ENCODE results near the gene STARD5. TPM values are rescaled to one million over a fixed set of nuclear protein-coding genes. Genes with fewer than 3 reads are reported as not detected.
"Not testable (repeated sequence)": the region's sequence is repeated elsewhere in the genome, so short reads cannot be mapped to it uniquely, and the experiment has no call there.

Gene STARD5
- total RNA-seq, 5 donors from 2014 or later (not counting 1 experiment from before 2014, with no cell fraction given) = 5.8 to 8.5 (median 7.3) TPM

- CTCF ChIA-PET = interaction anchor here (0.5 to 2.5 kb wide), 4 partner anchors 48 to 862 kb away, joined by 3 to 22 read pairs (median 4); no protein-coding TSS in a partner anchor
- H3K27ac Mint-ChIP-seq = no peak overlapping the region
Measured at GRCh38 chr15:81334768-81335435, 11.0 kb upstream of the STARD5 start.

GRCh38 chr15:81333363-81333762 is 9.4 kb upstream of the STARD5 start:
- Histone ChIP-seq H3K27me3 (replicated peaks in 1 of 2; ENCODE audit: control insufficient read depth in 2 of 2, extremely low read depth in 1 of 2, insufficient read depth in 2 of 2, low read length in 1 of 2) (no peaks in the 10 kb centered on the region), H3K36me3 (ENCODE audit: control insufficient read depth in 2 of 2, extremely low read depth in 1 of 2, insufficient read depth in 1 of 2, low read length in 1 of 2) (no peaks in the 10 kb centered on the region), H3K4me1 (ENCODE audit: control insufficient read depth in 1 of 2, extremely low read depth in 1 of 2, insufficient read depth in 2 of 2, low read length in 2 of 2) (peaks cover 0 to 2% of the 10 kb centered on the region in 2 experiments), H3K9me3 (no peaks in the 10 kb centered on the region), H3K4me3 (ENCODE audit: control insufficient read depth in 1 of 2, extremely low read depth in 1 of 2, low read length in 1 of 2) (no peak overlapping the region), H3K27ac (ENCODE audit: low read length) (no peak overlapping the region)
- Mint-ChIP-seq H3K27ac (no peak overlapping the region), H3K4me1 (peaks cover 14 to 49% (median 30%) of the 10 kb centered on the region in 3 donors), H3K36me3 (no peaks in the 10 kb centered on the region), H3K4me3 (no peak overlapping the region), H3K27me3 (no peaks in the 10 kb centered on the region), H3K9me3 (no peaks in the 10 kb centered on the region)
- WGBS (ENCODE audit: insufficient coverage) = 71% methylated on average over 1 of the region's 3 CpGs
- ChIA-PET POLR2A (no interaction called here), CTCF (interaction anchor here in 1 of 2 donors (1.1 kb wide), 1 partner anchor 67 kb away, joined by 4 read pairs; no protein-coding TSS in a partner anchor)
- no peak for DNase-seq
- no peak for ATAC-seq (replicated peaks in 1 of 4)

More at GRCh38 chr15:81334768-81335435, 11.0 kb upstream of the STARD5 start:
- Mint-ChIP-seq H3K27me3 (peaks cover 0 to 1% of the 10 kb centered on the region in 2 donors), H3K4me1 (peaks cover 13 to 38% (median 29%) of the 10 kb centered on the region in 3 donors), H3K36me3 (no peaks in the 10 kb centered on the region), H3K4me3 (no peak overlapping the region), H3K9me3 (no peaks in the 10 kb centered on the region)
- POLR2A ChIA-PET = interaction anchor here in 1 of 2 donors (0.9 kb wide), 1 partner anchor 52 kb away, joined by 3 read pairs; no protein-coding TSS in a partner anchor
- Histone ChIP-seq H3K9me3 (no peaks in the 10 kb centered on the region), H3K27me3 (replicated peaks in 1 of 2; ENCODE audit: control insufficient read depth in 2 of 2, extremely low read depth in 1 of 2, insufficient read depth in 2 of 2, low read length in 1 of 2) (no peaks in the 10 kb centered on the region), H3K36me3 (ENCODE audit: control insufficient read depth in 2 of 2, extremely low read depth in 1 of 2, insufficient read depth in 1 of 2, low read length in 1 of 2) (no peaks in the 10 kb centered on the region), H3K27ac (ENCODE audit: low read length) (no peak overlapping the region), H3K4me1 (ENCODE audit: control insufficient read depth in 1 of 2, extremely low read depth in 1 of 2, insufficient read depth in 2 of 2, low read length in 2 of 2) (peaks cover 0 to 2% of the 10 kb centered on the region in 2 experiments), H3K4me3 (ENCODE audit: control insufficient read depth in 1 of 2, extremely low read depth in 1 of 2, low read length in 1 of 2) (no peak overlapping the region)
- DNase-seq = no peak
- WGBS (ENCODE audit: insufficient coverage) = 88% methylated on average over 9 of the region's 10 CpGs
- no peak for ATAC-seq (replicated peaks in 1 of 4)

GRCh38 chr15:81332326-81332725 is 8.4 kb upstream of the STARD5 start:
- Mint-ChIP-seq H3K4me1 (peaks cover 18 to 54% (median 34%) of the 10 kb centered on the region in 3 donors), H3K9me3 (no peaks in the 10 kb centered on the region), H3K27ac (no peak overlapping the region), H3K4me3 (no peak overlapping the region), H3K36me3 (no peaks in the 10 kb centered on the region), H3K27me3 (no peaks in the 10 kb centered on the region)
- no peak for ATAC-seq (replicated peaks in 1 of 4)
- POLR2A ChIA-PET = no interaction called here
- peaks cover 0 to 2% of the 10 kb centered on the region in 2 experiments for H3K4me1 ChIP-seq (ENCODE audit: control insufficient read depth in 1 of 2, extremely low read depth in 1 of 2, insufficient read depth in 2 of 2, low read length in 2 of 2)
- no peaks in the 10 kb centered on the region for H3K36me3 ChIP-seq (ENCODE audit: control insufficient read depth in 2 of 2, extremely low read depth in 1 of 2, insufficient read depth in 1 of 2, low read length in 1 of 2)
- H3K27me3 ChIP-seq (replicated peaks in 1 of 2; ENCODE audit: control insufficient read depth in 2 of 2, extremely low read depth in 1 of 2, insufficient read depth in 2 of 2, low read length in 1 of 2) = no peaks in the 10 kb centered on the region
- H3K9me3 ChIP-seq = no peaks in the 10 kb centered on the region
- no peak for DNase-seq
- no peak overlapping the region for H3K27ac ChIP-seq (ENCODE audit: low read length)
- CTCF ChIA-PET = interaction anchor here in 1 of 2 donors (0.5 kb wide), 1 partner anchor 869 kb away, joined by 8 read pairs; no protein-coding TSS in a partner anchor
- WGBS (ENCODE audit: insufficient coverage) = 97% methylated on average over 11 of the region's 12 CpGs
- no peak overlapping the region for H3K4me3 ChIP-seq (ENCODE audit: control insufficient read depth in 1 of 2, extremely low read depth in 1 of 2, low read length in 1 of 2)

- Mint-ChIP-seq H3K27me3 (no peaks in the 10 kb centered on the region), H3K36me3 (no peaks in the 10 kb centered on the region), H3K27ac (peak overlapping the region in 1 of 2 donors; percentile 22), H3K4me3 (peak overlapping the region in 1 of 3 donors; percentile 66), H3K4me1 (peaks cover 20 to 57% (median 35%) of the 10 kb centered on the region in 3 donors), H3K9me3 (no peaks in the 10 kb centered on the region)
- WGBS (ENCODE audit: insufficient coverage) = 90% methylated on average over 10 of the region's 15 CpGs
- no peak overlapping the region for H3K27ac ChIP-seq (ENCODE audit: low read length)
- H3K36me3 ChIP-seq (ENCODE audit: control insufficient read depth in 2 of 2, extremely low read depth in 1 of 2, insufficient read depth in 1 of 2, low read length in 1 of 2) = no peaks in the 10 kb centered on the region
- ATAC-seq (replicated peaks in 1 of 4) (no peak), DNase-seq (no peak)
- H3K9me3 ChIP-seq = no peaks in the 10 kb centered on the region
- H3K4me1 ChIP-seq (ENCODE audit: control insufficient read depth in 1 of 2, extremely low read depth in 1 of 2, insufficient read depth in 2 of 2, low read length in 2 of 2) = peaks cover 0 to 2% of the 10 kb centered on the region in 2 experiments
- CTCF ChIA-PET = no interaction called here
- no peaks in the 10 kb centered on the region for H3K27me3 ChIP-seq (replicated peaks in 1 of 2; ENCODE audit: control insufficient read depth in 2 of 2, extremely low read depth in 1 of 2, insufficient read depth in 2 of 2, low read length in 1 of 2)
- POLR2A ChIA-PET = no interaction called here
- H3K4me3 ChIP-seq (ENCODE audit: control insufficient read depth in 1 of 2, extremely low read depth in 1 of 2, low read length in 1 of 2) = no peak overlapping the region
Measured at GRCh38 chr15:81331600-81331999, 7.7 kb upstream of the STARD5 start.

GRCh38 chr15:81331141-81331540 is 7.2 kb upstream of the STARD5 start:
- H3K36me3 ChIP-seq (ENCODE audit: control insufficient read depth in 2 of 2, extremely low read depth in 1 of 2, insufficient read depth in 1 of 2, low read length in 1 of 2); ATAC-seq (replicated peaks in 1 of 4); H3K27ac ChIP-seq (ENCODE audit: low read length); H3K4me1 ChIP-seq (ENCODE audit: control insufficient read depth in 1 of 2, extremely low read depth in 1 of 2, insufficient read depth in 2 of 2, low read length in 2 of 2); H3K27me3 Mint-ChIP-seq; H3K36me3 Mint-ChIP-seq; H3K9me3 ChIP-seq; H3K27me3 ChIP-seq (replicated peaks in 1 of 2; ENCODE audit: control insufficient read depth in 2 of 2, extremely low read depth in 1 of 2, insufficient read depth in 2 of 2, low read length in 1 of 2); CTCF ChIA-PET; H3K9me3 Mint-ChIP-seq; DNase-seq; POLR2A ChIA-PET; H3K4me3 ChIP-seq (ENCODE audit: control insufficient read depth in 1 of 2, extremely low read depth in 1 of 2, low read length in 1 of 2): not testable (repeated sequence)
- H3K4me1 Mint-ChIP-seq = peaks cover 19 to 54% (median 34%) of the 10 kb centered on the region in 3 donors
- peak overlapping the region in 1 of 2 donors; percentile 16 for H3K27ac Mint-ChIP-seq
- 73% methylated on average over 4 of the region's 9 CpGs for WGBS (ENCODE audit: insufficient coverage)
- H3K4me3 Mint-ChIP-seq = peak overlapping the region; percentile 37 to 66 (median 38)

- WGBS (ENCODE audit: insufficient coverage) = 86% methylated on average over 4 of the region's 5 CpGs
- Mint-ChIP-seq H3K4me1 (peaks cover 21 to 57% (median 34%) of the 10 kb centered on the region in 3 donors), H3K9me3 (no peaks in the 10 kb centered on the region), H3K36me3 (no peaks in the 10 kb centered on the region), H3K4me3 (peak overlapping the region; percentile 37 to 66 (median 38)), H3K27ac (peak overlapping the region in 1 of 2 donors; percentile 16), H3K27me3 (no peaks in the 10 kb centered on the region)
- Histone ChIP-seq H3K27me3 (replicated peaks in 1 of 2; ENCODE audit: control insufficient read depth in 2 of 2, extremely low read depth in 1 of 2, insufficient read depth in 2 of 2, low read length in 1 of 2) (no peaks in the 10 kb centered on the region), H3K27ac (ENCODE audit: low read length) (no peak overlapping the region), H3K9me3 (no peaks in the 10 kb centered on the region), H3K4me3 (ENCODE audit: control insufficient read depth in 1 of 2, extremely low read depth in 1 of 2, low read length in 1 of 2) (no peak overlapping the region), H3K4me1 (ENCODE audit: control insufficient read depth in 1 of 2, extremely low read depth in 1 of 2, insufficient read depth in 2 of 2, low read length in 2 of 2) (peaks cover 0 to 2% of the 10 kb centered on the region in 2 experiments), H3K36me3 (ENCODE audit: control insufficient read depth in 2 of 2, extremely low read depth in 1 of 2, insufficient read depth in 1 of 2, low read length in 1 of 2) (no peaks in the 10 kb centered on the region)
- ChIA-PET CTCF (no interaction called here), POLR2A (no interaction called here)
- ATAC-seq (replicated peaks in 1 of 4) = no peak
- no peak for DNase-seq
Measured at GRCh38 chr15:81330366-81331090, 6.6 kb upstream of the STARD5 start.

Data from T-cell (primary cell).